HL-60 (cell line): Measurements from ENCODE around the gene MEX3A.

ENCODE experiments used
- DNase-seq, 2 experiments: peaks; one replicate each; pipeline ENCODE4 v3.0.0-alpha.2; 2010 to 2020; ENCODE audit warnings: low read depth in 1 of 2, low spot score in 1 of 2
- H3K27ac ChIP-seq: fragments of 250-450 bp; sonication (Bioruptor Pico); replicated peaks from 2 replicates; pipeline ENCODE4 v1.5.1; 2020; ENCODE audit warnings: mild to moderate bottlenecking, moderate library complexity
- H3K27me3 ChIP-seq: fragments of 250-450 bp; sonication (Bioruptor Pico); 2 replicates; pipeline ENCODE4 v1.5.1; 2021; ENCODE audit warnings: mild to moderate bottlenecking, moderate library complexity; ENCODE audit not compliant: insufficient read depth, poor library complexity, severe bottlenecking
- H3K4me3 ChIP-seq: replicated peaks from 2 replicates; pipeline ENCODE4 v1.5.1; 2011; ENCODE audit warnings: mild to moderate bottlenecking, control low read depth, low read length; ENCODE audit not compliant: insufficient read depth
- GABPA ChIP-seq: IDR thresholded peaks from 2 replicates; pipeline ENCODE4 v1.6.1; 2012; ENCODE audit warnings: low read depth
- POLR2AphosphoS5 ChIP-seq: IDR thresholded peaks from 2 replicates; pipeline ENCODE4 v1.6.1; 2012; ENCODE audit warnings: low read depth
- SPI1 ChIP-seq: IDR thresholded peaks from 2 replicates; pipeline ENCODE4 v1.6.1; 2012; ENCODE audit warnings: low read depth, mild to moderate bottlenecking, borderline replicate concordance
- TF ChIP-seq, protein P1 (sequence below): IDR thresholded peaks from 2 replicates; pipeline ENCODE4 v1.6.1; 2012; ENCODE audit warnings: low read depth; ENCODE audit not compliant: insufficient replicate concordance
- TF ChIP-seq, protein P2 (sequence below): IDR thresholded peaks from one replicate; pipeline ENCODE4 v1.5.1; 2011; ENCODE audit warnings: low read length, control low read depth, inconsistent platforms; ENCODE audit not compliant: insufficient read depth

Gene MEX3A

GRCh38 chr1:156124557-156125483 is 42.6 kb upstream of the MEX3A start:
- no peaks in the 10 kb centered on the region for H3K27me3 ChIP-seq
- H3K4me3 ChIP-seq = no peak overlapping the region
- TF ChIP-seq, protein P1, sequence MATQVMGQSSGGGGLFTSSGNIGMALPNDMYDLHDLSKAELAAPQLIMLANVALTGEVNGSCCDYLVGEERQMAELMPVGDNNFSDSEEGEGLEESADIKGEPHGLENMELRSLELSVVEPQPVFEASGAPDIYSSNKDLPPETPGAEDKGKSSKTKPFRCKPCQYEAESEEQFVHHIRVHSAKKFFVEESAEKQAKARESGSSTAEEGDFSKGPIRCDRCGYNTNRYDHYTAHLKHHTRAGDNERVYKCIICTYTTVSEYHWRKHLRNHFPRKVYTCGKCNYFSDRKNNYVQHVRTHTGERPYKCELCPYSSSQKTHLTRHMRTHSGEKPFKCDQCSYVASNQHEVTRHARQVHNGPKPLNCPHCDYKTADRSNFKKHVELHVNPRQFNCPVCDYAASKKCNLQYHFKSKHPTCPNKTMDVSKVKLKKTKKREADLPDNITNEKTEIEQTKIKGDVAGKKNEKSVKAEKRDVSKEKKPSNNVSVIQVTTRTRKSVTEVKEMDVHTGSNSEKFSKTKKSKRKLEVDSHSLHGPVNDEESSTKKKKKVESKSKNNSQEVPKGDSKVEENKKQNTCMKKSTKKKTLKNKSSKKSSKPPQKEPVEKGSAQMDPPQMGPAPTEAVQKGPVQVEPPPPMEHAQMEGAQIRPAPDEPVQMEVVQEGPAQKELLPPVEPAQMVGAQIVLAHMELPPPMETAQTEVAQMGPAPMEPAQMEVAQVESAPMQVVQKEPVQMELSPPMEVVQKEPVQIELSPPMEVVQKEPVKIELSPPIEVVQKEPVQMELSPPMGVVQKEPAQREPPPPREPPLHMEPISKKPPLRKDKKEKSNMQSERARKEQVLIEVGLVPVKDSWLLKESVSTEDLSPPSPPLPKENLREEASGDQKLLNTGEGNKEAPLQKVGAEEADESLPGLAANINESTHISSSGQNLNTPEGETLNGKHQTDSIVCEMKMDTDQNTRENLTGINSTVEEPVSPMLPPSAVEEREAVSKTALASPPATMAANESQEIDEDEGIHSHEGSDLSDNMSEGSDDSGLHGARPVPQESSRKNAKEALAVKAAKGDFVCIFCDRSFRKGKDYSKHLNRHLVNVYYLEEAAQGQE = no peak
- TF ChIP-seq, protein P2, sequence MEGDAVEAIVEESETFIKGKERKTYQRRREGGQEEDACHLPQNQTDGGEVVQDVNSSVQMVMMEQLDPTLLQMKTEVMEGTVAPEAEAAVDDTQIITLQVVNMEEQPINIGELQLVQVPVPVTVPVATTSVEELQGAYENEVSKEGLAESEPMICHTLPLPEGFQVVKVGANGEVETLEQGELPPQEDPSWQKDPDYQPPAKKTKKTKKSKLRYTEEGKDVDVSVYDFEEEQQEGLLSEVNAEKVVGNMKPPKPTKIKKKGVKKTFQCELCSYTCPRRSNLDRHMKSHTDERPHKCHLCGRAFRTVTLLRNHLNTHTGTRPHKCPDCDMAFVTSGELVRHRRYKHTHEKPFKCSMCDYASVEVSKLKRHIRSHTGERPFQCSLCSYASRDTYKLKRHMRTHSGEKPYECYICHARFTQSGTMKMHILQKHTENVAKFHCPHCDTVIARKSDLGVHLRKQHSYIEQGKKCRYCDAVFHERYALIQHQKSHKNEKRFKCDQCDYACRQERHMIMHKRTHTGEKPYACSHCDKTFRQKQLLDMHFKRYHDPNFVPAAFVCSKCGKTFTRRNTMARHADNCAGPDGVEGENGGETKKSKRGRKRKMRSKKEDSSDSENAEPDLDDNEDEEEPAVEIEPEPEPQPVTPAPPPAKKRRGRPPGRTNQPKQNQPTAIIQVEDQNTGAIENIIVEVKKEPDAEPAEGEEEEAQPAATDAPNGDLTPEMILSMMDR = no peak
- no peak for TF ChIP-seq GABPA
- TF ChIP-seq SPI1 = peak; percentile 34; the same call in 1 of the 2 replicates
- peak; percentile 43; the same call in 1 of the 2 replicates for TF ChIP-seq POLR2AphosphoS5
- peak overlapping the region; percentile 95 for H3K27ac ChIP-seq
- peak in 1 of 2 experiments; percentile 88 for DNase-seq

GRCh38 chr1:156123356-156124196 is 41.3 kb upstream of the MEX3A start:
- Histone ChIP-seq H3K27ac (peak overlapping the region; percentile 95), H3K4me3 (no peak overlapping the region), H3K27me3 (no peaks in the 10 kb centered on the region)
- TF ChIP-seq, protein P2 = peak; percentile 16
- TF ChIP-seq, protein P1 = no peak
- no peak for TF ChIP-seq SPI1
- TF ChIP-seq POLR2AphosphoS5 = peak; percentile 65; the same call in 1 of the 2 replicates
- no peak for TF ChIP-seq GABPA
- DNase-seq = peak; percentile 76 to 87

DNA sequence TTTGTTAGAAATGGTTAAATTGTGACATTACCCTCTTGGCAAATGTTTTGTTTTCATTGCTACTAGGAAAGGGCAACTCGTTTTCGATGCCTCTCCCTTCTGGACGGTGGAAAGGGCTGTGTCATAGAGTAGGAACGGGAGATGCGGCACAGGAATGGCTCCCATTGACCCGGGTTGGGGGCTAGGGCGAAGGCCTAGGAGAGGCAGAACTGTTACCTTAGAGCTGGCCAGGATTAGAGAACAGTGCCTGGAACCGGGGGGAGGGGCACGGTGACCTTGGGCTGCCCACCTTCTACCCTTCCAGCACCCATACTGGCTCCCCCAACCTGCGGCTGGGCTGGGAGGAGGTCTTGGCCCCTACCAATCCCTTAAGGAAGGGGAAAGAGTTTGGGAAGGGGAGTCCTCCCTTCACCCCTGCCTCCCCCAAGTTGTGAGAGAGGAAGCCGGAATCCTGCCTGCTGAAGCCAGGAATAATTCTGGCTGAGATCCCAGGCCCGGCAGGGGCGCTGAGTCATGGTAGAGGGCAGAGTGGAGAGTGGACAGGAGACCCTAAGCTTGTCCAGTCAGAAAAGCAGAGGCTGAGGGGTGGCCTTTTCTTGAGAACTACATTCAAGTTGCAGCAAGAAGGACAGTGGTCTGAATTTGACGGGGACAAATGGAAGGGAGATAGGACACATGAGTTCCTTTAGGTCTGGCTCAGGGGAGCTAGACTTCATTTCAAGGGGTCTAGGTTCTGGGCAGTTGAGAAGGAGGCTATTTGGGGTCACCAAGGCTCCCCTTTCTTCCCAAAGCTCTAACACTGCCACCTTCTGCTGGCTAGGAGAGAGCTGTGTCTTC is 40.5 kb upstream of the MEX3A start:
- TF ChIP-seq SPI1 = no peak
- no peak for TF ChIP-seq POLR2AphosphoS5
- TF ChIP-seq, protein P2 = no peak
- no peak for TF ChIP-seq GABPA
- TF ChIP-seq, protein P1 = no peak
- H3K27ac ChIP-seq = peak overlapping the region; percentile 95
- no peak for DNase-seq
- no peak overlapping the region for H3K4me3 ChIP-seq
- no peaks in the 10 kb centered on the region for H3K27me3 ChIP-seq
